ENCODE data around the gene FBRSL1.
"Not testable (repeated sequence)": the region's sequence is repeated elsewhere in the genome, so short reads cannot be mapped to it uniquely, and the experiment has no call there.

Gene FBRSL1

GRCh38 chr12:132454933-132455418 is 35.0 kb upstream of the FBRSL1 start:
- Histone ChIP-seq H3K4me1 (ENCODE audit: insufficient read depth, low read length) (no peaks in the 10 kb centered on the region), H3K9ac (ENCODE audit: low read depth, low read length) (no peak overlapping the region), H3K36me3 (ENCODE audit: insufficient read depth, low read depth, low read length) (no peaks in the 10 kb centered on the region), H3K27ac (ENCODE audit: low read length) (no peak overlapping the region), H3K4me3 (ENCODE audit: low read length) (no peak overlapping the region), H3K27me3 (ENCODE audit: insufficient read depth, low read length) (peaks cover 90% of the 10 kb centered on the region), H3K9me3 (ENCODE audit: insufficient read depth, low read depth, low read length) (peaks cover 3% of the 10 kb centered on the region; the same call in 1 of the 2 replicates)

GRCh38 chr12:132455565-132455964 is 34.4 kb upstream of the FBRSL1 start:
- Histone ChIP-seq H3K9me3 (ENCODE audit: insufficient read depth, low read depth, low read length) (peaks cover 8% of the 10 kb centered on the region), H3K27me3 (ENCODE audit: insufficient read depth, low read length) (peaks cover 84% of the 10 kb centered on the region), H3K4me1 (ENCODE audit: insufficient read depth, low read length) (no peaks in the 10 kb centered on the region), H3K36me3 (ENCODE audit: insufficient read depth, low read depth, low read length) (no peaks in the 10 kb centered on the region), H3K27ac (ENCODE audit: low read length) (no peak overlapping the region), H3K9ac (ENCODE audit: low read depth, low read length) (no peak overlapping the region), H3K4me3 (ENCODE audit: low read length) (no peak overlapping the region)

- H3K9ac ChIP-seq (ENCODE audit: low read depth, low read length), result no peak overlapping the region
These were observed 33.6 kb upstream of the FBRSL1 start for GRCh38 chr12:132456186-132456943.

GRCh38 chr12:132456944-132457495 is 32.9 kb upstream of the FBRSL1 start:
- no peaks in the 10 kb centered on the region for H3K4me1 ChIP-seq (ENCODE audit: insufficient read depth, low read length)
- H3K9ac ChIP-seq (ENCODE audit: low read depth, low read length), result no peak overlapping the region
- peaks cover 82% of the 10 kb centered on the region for H3K27me3 ChIP-seq (ENCODE audit: insufficient read depth, low read length)
- no peak overlapping the region for H3K4me3 ChIP-seq (ENCODE audit: low read length)
- no peak overlapping the region for H3K27ac ChIP-seq (ENCODE audit: low read length)
- peaks cover 8% of the 10 kb centered on the region for H3K9me3 ChIP-seq (ENCODE audit: insufficient read depth, low read depth, low read length)
- no peaks in the 10 kb centered on the region for H3K36me3 ChIP-seq (ENCODE audit: insufficient read depth, low read depth, low read length)

More at GRCh38 chr12:132456186-132456943, 33.6 kb upstream of the FBRSL1 start:
- no peak overlapping the region for H3K27ac ChIP-seq (ENCODE audit: low read length)
- no peaks in the 10 kb centered on the region for H3K36me3 ChIP-seq (ENCODE audit: insufficient read depth, low read depth, low read length)
- no peak overlapping the region for H3K4me3 ChIP-seq (ENCODE audit: low read length)
- no peaks in the 10 kb centered on the region for H3K4me1 ChIP-seq (ENCODE audit: insufficient read depth, low read length)
- peaks cover 82% of the 10 kb centered on the region for H3K27me3 ChIP-seq (ENCODE audit: insufficient read depth, low read length)
- peaks cover 8% of the 10 kb centered on the region for H3K9me3 ChIP-seq (ENCODE audit: insufficient read depth, low read depth, low read length)

- Histone ChIP-seq H3K4me1 (ENCODE audit: insufficient read depth, low read length) (no peaks in the 10 kb centered on the region), H3K9me3 (ENCODE audit: insufficient read depth, low read depth, low read length) (peaks cover 10% of the 10 kb centered on the region), H3K36me3 (ENCODE audit: insufficient read depth, low read depth, low read length) (no peaks in the 10 kb centered on the region), H3K9ac (ENCODE audit: low read depth, low read length) (no peak overlapping the region), H3K4me3 (ENCODE audit: low read length) (no peak overlapping the region), H3K27me3 (ENCODE audit: insufficient read depth, low read length) (peaks cover 82% of the 10 kb centered on the region), H3K27ac (ENCODE audit: low read length) (no peak overlapping the region)
These were observed 31.5 kb upstream of the FBRSL1 start for GRCh38 chr12:132458441-132458840.

- Histone ChIP-seq H3K9me3 (ENCODE audit: insufficient read depth, low read depth, low read length) (peaks cover 16% of the 10 kb centered on the region), H3K27ac (ENCODE audit: low read length) (no peak overlapping the region), H3K9ac (ENCODE audit: low read depth, low read length) (no peak overlapping the region), H3K4me3 (ENCODE audit: low read length) (no peak overlapping the region), H3K27me3 (ENCODE audit: insufficient read depth, low read length) (peaks cover 77% of the 10 kb centered on the region), H3K36me3 (ENCODE audit: insufficient read depth, low read depth, low read length) (no peaks in the 10 kb centered on the region), H3K4me1 (ENCODE audit: insufficient read depth, low read length) (no peaks in the 10 kb centered on the region)
These were observed 30.9 kb upstream of the FBRSL1 start for GRCh38 chr12:132458846-132459641.

GRCh38 chr12:132460571-132460970 is 29.4 kb upstream of the FBRSL1 start:
- Histone ChIP-seq H3K27ac (ENCODE audit: low read length) (no peak overlapping the region), H3K36me3 (ENCODE audit: insufficient read depth, low read depth, low read length) (no peaks in the 10 kb centered on the region), H3K4me1 (ENCODE audit: insufficient read depth, low read length) (no peaks in the 10 kb centered on the region), H3K27me3 (ENCODE audit: insufficient read depth, low read length) (peaks cover 71% of the 10 kb centered on the region), H3K9ac (ENCODE audit: low read depth, low read length) (no peak overlapping the region), H3K9me3 (ENCODE audit: insufficient read depth, low read depth, low read length) (peaks cover 16% of the 10 kb centered on the region), H3K4me3 (ENCODE audit: low read length) (no peak overlapping the region)

- Histone ChIP-seq H3K9ac (ENCODE audit: low read depth, low read length) (no peak overlapping the region), H3K4me1 (ENCODE audit: insufficient read depth, low read length) (no peaks in the 10 kb centered on the region), H3K9me3 (ENCODE audit: insufficient read depth, low read depth, low read length) (peaks cover 14% of the 10 kb centered on the region), H3K36me3 (ENCODE audit: insufficient read depth, low read depth, low read length) (no peaks in the 10 kb centered on the region), H3K27me3 (ENCODE audit: insufficient read depth, low read length) (peaks cover 71% of the 10 kb centered on the region), H3K4me3 (ENCODE audit: low read length) (no peak overlapping the region), H3K27ac (ENCODE audit: low read length) (no peak overlapping the region)
These were observed 28.4 kb upstream of the FBRSL1 start for GRCh38 chr12:132461526-132461925.

GRCh38 chr12:132462788-132463187 is 27.2 kb upstream of the FBRSL1 start:
- peaks cover 77% of the 10 kb centered on the region for H3K27me3 ChIP-seq (ENCODE audit: insufficient read depth, low read length)
- H3K9me3 ChIP-seq (ENCODE audit: insufficient read depth, low read depth, low read length), result peaks cover 14% of the 10 kb centered on the region
- H3K4me1 ChIP-seq (ENCODE audit: insufficient read depth, low read length), result no peaks in the 10 kb centered on the region
- no peaks in the 10 kb centered on the region for H3K36me3 ChIP-seq (ENCODE audit: insufficient read depth, low read depth, low read length)
- H3K4me3 ChIP-seq (ENCODE audit: low read length), result no peak overlapping the region
- H3K9ac ChIP-seq (ENCODE audit: low read depth, low read length), result no peak overlapping the region
- H3K27ac ChIP-seq (ENCODE audit: low read length), result no peak overlapping the region

- not testable (repeated sequence) for H3K4me1 ChIP-seq (ENCODE audit: insufficient read depth, low read length); H3K27ac ChIP-seq (ENCODE audit: low read length); H3K4me3 ChIP-seq (ENCODE audit: low read length); H3K36me3 ChIP-seq (ENCODE audit: insufficient read depth, low read depth, low read length); H3K9ac ChIP-seq (ENCODE audit: low read depth, low read length)
- peaks cover 14% of the 10 kb centered on the region for H3K9me3 ChIP-seq (ENCODE audit: insufficient read depth, low read depth, low read length)
- H3K27me3 ChIP-seq (ENCODE audit: insufficient read depth, low read length), result peaks cover 80% of the 10 kb centered on the region
These were observed 26.5 kb upstream of the FBRSL1 start for GRCh38 chr12:132463284-132463924.

GRCh38 chr12:132464304-132464703 is 25.6 kb upstream of the FBRSL1 start:
- H3K36me3 ChIP-seq (ENCODE audit: insufficient read depth, low read depth, low read length); H3K4me3 ChIP-seq (ENCODE audit: low read length); H3K9ac ChIP-seq (ENCODE audit: low read depth, low read length); H3K4me1 ChIP-seq (ENCODE audit: insufficient read depth, low read length); H3K27ac ChIP-seq (ENCODE audit: low read length): not testable (repeated sequence)
- H3K9me3 ChIP-seq (ENCODE audit: insufficient read depth, low read depth, low read length), result peaks cover 14% of the 10 kb centered on the region
- H3K27me3 ChIP-seq (ENCODE audit: insufficient read depth, low read length), result peaks cover 75% of the 10 kb centered on the region

All from iPS-20b (cell line).